Esophagus squamous epithelium (tissue), 4 donors: ENCODE data around the gene ARNT2.

Experiments used
- POLR2A ChIP-seq, 4 donors: fragments of 450-650 bp; IDR thresholded peaks; one replicate each; pipeline ENCODE4 v1.6.1; 2017; ENCODE audit warnings: antibody characterized with exemption in 4 of 4, mild to moderate bottlenecking in 4 of 4, moderate library complexity in 3 of 4
- TF ChIP-seq, protein P1 (sequence below), 6 experiments: fragments of 450-650 bp in 4 of 6; fragments of 200-600 bp in 2 of 6; sonication (generic) in 2 of 6; IDR thresholded peaks; one replicate each; pipeline ENCODE4 v1.5.1; 2016 to 2019; ENCODE audit warnings: antibody characterized with exemption in 6 of 6, mild to moderate bottlenecking in 4 of 6, moderate library complexity in 4 of 6

DNA sequence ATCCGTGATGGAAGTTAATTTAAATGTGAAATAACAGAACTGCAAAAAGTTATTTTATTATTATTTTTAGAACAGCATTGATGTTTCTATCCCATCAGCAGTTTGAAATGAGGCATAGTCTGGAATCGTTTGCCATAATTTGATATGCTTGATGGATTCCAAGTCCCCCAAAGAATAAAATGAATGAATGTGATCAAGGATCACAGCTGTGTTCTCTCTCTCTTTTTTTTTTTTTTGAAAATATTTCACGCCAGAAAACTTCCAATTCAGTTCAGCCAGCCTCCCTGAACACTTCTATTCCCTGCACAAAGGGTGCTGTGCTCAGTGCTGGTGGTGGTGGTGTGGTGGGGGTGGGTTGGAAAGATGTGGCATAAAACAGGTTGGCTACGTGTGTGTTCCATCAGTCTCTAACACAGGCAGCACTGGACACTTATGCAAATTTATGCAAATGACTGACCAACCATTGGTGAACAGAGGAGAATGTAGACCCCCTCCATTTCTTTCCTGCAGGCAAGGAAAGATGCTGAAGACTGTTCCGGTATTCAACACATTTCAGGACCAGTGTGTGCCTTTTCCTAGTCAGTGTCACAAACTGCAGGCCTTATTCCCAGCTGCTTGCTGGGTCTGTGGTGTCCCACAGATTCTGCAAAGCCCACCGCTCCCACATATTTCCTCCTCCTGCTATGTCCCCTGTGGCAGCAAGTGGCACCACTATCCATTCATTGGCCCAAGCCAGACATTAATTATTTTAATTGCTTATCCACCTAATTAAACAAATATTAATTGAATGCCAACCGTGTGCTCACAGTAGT is 10.6 kb downstream of the ARNT2 start:
- TF ChIP-seq, protein P1, sequence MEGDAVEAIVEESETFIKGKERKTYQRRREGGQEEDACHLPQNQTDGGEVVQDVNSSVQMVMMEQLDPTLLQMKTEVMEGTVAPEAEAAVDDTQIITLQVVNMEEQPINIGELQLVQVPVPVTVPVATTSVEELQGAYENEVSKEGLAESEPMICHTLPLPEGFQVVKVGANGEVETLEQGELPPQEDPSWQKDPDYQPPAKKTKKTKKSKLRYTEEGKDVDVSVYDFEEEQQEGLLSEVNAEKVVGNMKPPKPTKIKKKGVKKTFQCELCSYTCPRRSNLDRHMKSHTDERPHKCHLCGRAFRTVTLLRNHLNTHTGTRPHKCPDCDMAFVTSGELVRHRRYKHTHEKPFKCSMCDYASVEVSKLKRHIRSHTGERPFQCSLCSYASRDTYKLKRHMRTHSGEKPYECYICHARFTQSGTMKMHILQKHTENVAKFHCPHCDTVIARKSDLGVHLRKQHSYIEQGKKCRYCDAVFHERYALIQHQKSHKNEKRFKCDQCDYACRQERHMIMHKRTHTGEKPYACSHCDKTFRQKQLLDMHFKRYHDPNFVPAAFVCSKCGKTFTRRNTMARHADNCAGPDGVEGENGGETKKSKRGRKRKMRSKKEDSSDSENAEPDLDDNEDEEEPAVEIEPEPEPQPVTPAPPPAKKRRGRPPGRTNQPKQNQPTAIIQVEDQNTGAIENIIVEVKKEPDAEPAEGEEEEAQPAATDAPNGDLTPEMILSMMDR (IDR thresholded peaks at IDR 0.05): no peak
- no peak for TF ChIP-seq POLR2A (IDR thresholded peaks at IDR 0.05)
